ENCODE data around the gene ACTC1.

The ACTC1 gene

DNA sequence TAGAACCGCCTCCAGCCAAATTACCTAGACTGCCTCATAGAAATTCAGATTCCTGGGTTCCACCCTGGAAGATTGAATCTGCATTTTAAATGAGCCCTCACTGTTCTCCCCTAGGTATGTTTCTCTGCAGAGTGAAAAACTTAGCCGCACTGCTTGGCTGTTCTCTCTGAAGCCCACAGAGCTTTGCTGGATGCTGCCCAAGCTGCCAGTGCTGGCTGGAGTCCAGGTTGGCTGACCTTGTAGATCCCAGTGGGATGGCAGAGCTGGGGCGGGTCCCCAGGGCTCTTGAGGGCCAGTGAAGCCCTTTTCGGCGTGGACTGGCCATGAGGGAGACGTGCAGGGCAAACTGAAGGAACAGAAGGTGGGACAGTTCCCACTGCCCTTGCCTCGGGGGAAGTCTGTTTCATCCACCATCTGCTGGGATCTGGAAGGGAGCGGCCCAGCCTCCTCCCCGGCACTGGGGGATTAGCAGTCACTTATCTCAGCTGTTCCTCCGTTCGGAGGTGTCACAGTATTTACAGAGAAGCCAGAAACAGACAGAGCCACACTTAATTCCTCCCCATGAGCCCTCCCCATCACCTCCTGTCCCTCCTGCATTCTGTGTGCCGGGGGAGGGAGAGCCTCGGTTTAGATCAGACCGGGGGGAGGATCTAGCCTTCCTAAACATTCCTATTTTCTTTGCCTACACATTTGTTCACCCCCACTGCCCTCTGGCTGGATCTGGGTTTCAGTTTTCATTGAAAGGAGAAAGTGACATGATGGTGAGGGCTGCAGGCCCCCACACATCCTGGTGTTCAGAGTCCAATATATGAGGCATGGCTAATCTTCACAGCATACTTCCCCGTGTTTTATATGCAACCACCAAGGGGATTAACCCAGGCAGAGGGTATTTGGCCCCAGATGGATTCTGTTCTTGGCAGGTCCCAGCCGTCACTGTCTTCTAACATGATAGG is 4.1 kb upstream of the ACTC1 start:
- DNase-seq, result no peak

- no peak for DNase-seq
Observed at GRCh38 chr15:34796847-34797435, 1.6 kb upstream of the ACTC1 start.

DNA sequence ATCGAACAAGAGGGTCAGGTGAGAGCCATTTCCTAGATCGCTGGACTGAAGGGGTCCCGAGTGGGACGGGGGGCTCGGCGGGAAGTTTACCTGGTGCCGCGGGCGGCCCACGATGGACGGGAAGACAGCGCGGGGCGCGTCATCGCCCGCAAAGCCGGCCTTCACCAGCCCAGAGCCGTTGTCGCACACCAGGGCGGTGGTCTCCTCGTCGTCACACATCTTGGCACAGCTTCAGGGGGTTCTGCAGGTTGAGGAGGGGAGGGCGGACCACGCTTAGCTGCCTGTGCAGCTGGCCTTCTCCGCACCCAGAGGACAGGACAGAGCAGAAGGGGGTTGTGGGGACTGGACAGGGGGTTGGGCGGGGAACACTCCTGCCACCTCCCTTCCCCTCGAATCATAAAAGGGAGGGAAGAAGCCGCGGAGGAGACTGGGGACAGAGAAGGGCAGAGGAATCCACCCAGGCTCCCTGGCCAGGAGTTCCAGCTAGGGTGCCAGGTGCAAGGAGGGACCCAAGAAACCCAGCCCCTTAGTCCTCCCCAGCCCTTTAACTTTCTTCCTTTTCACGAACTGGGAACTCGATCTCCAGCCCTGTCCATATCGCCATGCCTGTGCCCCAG is 651 bp downstream of the ACTC1 start:
- DNase-seq, result no peak

DNA sequence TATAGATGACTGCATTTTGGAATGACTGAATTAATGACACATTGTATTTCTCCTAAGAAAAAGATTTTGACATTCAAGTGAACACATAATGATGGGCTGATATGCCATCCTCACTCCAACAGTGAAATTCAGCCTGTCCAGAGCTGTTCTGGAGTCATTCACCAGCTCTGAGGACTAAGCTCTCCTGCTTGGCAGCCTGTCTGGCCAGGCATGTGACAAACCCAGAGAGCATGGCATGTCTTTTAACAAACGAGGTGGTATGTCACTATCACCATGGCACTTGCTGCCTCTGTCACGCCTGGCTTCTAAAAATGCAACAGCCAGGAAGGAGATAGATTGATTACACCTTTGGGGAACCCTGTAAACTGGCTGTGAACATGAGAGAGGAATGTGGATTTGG is 1.4 kb downstream of the ACTC1 start:
- no peak for DNase-seq

DNA sequence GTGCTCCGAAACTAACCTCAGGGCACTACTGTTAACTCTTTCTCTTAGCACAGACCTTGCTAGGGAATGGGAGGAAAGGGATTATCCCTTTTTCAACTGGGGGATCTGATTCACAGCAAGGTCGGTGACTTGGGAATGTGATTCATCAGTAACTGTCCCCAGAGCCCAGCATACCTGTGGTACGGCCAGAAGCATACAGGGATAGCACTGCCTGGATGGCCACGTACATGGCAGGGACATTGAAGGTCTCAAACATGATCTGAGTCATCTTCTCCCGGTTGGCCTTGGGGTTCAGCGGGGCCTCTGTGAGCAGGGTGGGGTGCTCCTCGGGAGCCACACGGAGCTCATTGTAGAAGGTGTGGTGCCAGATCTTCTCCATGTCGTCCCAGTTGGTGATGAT is 2.3 kb downstream of the ACTC1 start:
- no peak for DNase-seq

DNA sequence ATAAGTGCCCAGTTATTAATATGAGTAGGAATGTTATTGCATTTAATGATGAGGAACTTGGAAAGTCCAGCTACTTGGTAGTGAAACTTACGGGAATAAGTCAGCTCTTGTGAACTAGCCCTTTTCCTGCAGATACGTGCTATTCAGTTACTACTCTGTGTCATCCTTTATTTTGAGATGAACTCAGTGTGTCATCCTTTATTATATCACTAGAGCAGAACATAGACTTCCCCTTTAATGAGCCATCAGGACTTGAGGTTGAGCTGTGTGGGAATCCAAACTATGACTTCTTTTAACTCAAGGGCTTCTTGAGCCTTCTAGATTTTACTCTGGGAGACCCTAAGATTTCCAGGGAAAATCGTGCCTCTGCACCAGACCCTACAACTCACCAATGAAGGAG is 3.6 kb downstream of the ACTC1 start:
- no peak for DNase-seq

DNA sequence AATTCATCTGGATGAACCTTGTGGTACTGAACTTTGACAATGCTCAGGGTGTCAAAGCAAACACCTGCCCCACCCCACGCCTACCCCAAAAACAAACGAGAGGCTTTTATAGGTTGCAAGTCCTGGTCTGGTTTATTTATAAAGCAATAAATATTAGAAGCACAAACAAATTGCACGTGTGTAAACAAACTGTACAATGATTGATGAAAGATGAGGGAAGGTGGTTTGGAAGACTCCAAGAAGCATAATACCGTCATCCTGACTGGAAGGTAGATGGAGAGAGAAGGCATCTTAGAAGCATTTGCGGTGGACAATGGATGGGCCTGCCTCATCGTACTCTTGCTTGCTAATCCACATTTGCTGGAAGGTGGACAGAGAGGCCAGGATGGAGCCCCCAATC is 5.2 kb downstream of the ACTC1 start:
- no peak for DNase-seq

DNA sequence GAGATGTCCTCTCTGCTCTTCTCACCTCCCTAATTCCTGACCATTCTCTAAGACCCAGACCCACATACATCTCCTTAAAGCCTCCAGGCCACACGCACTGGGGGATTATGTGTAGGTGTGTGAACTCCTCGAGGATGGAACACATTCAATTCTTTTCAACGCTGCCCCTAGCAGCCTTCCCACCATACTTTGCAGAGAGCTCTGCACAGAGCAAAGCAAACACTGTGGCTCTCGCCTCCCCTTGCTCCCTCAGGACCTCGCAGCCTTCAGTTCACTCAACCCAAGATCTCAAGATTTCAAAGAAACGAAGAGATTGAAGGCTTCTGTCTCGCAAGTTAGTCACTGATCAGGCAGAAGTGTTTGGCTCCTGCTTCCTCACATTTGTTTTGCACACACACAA is 6.0 kb downstream of the ACTC1 start:
- DNase-seq, result no peak

- no peak for DNase-seq
Observed at GRCh38 chr15:34786206-34786605, 9.1 kb downstream of the ACTC1 start.

- DNase-seq, result no peak
Observed at GRCh38 chr15:34783991-34784390, 11.4 kb downstream of the ACTC1 start.

GRCh38 chr15:34783431-34783830 is 11.9 kb downstream of the ACTC1 start:
- no peak for DNase-seq

DNA sequence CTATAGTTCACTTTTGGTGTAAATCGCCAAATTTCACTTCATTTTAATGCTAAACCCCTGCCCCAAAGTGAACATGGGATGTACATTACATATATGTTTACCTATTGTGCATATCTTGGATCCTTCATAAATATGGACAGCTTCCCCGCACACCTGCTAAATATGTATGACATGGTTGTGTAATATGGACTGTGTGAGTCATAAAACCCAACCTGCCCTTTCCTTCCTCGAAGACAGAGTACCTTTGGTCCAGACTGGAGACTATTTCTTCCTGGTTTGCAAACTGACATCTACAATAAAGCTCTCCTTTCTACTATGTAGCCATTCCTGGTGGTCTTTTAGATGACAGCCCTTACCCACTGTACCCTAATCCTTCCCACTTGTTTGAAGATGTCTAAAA is 12.4 kb downstream of the ACTC1 start:
- DNase-seq, result no peak

- DNase-seq, result no peak
Observed at GRCh38 chr15:34780725-34781124, 14.6 kb downstream of the ACTC1 start.

DNA sequence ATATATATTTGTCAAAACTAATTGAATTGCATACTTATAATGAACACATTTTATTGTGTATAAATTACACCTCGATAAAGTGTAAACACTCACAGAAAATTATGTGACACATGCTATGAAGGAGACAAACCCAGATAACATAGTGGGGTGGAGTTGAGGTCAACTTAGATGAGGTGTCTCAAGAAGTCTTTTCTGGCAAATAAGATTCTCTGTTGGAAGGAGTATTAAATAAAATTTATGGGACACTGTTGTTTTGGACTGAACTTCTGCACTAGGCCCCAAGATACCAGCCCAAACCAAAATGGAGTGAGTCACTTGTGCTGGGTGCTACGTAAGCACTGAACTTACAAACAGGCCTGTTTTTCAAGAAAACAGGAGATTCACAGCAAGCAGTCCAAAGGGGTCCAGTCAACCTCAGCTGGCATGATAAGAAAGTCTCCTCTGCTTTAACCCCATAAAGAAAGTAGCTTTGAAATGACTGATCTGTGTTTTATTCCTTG is 18.7 kb downstream of the ACTC1 start:
- no peak for DNase-seq

DNA sequence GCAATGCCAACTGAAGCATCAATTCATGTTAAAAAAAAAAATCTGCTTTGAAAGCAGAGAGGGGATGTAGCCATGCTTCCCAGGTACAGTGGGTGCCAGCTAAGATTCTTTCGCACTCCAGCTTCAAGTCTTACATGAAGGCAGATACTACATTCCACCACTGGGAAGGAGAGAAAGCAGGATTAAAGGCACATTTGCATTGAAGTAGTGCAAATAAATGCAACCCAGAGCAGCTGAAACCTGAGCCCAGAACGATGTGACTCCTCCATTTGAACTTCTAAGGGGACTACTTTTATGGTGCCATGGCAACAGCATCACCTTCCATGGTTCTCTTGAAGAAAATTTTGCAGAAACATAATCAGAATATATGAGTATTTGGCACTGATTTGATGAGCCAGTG is 21.4 kb downstream of the ACTC1 start:
- DNase-seq, result no peak

- DNase-seq, result no peak
Observed at GRCh38 chr15:34773013-34773412, 22.3 kb downstream of the ACTC1 start.

DNA sequence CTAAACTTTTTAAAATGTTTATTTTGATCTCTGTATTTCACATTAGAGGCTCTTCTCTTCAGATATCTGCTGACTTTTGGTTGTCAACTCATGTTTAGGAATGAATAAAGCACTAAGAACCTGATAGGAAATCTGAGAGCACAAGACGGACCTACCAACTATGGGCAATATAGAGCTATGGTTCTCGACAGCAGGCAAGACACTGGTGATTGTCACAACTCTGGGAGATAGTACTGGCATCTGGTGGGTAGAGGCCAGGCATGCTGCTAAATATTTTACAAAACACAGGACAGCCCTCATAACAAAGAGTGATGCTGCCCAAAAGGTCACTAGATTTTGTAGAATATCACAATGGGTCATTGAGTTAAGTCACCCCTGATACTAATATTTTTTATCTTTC is 23.0 kb downstream of the ACTC1 start:
- no peak for DNase-seq

DNA sequence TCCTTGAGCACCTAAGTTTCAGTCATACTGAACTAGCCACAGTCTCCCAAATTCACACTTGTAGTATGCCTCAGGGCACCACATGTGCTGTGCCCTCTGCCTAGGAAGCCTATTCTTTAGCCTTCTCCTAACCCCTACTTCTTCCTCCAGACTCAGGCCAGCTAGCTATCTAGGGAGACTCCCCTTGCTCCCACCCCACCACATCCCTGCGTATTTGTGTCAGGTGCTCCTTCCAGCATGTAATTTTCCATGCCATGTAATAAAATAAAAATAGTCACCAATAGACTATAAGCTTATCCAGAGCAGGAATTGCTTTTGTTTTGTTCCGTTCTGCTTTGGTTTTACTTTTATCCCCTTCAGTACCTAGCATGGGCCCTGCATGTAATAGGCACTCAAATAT is 25.6 kb downstream of the ACTC1 start:
- DNase-seq, result no peak

DNA sequence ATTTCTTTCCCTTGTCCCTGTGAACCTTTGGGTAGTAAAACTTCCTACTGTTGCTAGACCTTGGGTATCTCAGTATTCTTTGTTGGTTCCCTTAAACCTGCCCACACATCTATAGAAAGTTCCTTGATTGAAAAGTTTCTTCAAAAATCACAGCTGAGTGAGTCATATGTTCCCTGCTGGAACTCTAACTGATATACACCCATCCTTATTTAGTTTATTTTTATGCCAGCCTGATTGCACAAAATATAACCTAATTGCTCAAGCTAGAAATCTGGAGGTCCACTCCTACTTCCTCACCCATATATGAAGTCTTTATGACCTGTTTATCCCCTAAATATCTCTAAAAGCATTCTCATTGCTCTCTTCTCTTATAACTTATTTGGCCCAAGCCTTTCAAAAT is 26.8 kb downstream of the ACTC1 start:
- no peak for DNase-seq

DNA sequence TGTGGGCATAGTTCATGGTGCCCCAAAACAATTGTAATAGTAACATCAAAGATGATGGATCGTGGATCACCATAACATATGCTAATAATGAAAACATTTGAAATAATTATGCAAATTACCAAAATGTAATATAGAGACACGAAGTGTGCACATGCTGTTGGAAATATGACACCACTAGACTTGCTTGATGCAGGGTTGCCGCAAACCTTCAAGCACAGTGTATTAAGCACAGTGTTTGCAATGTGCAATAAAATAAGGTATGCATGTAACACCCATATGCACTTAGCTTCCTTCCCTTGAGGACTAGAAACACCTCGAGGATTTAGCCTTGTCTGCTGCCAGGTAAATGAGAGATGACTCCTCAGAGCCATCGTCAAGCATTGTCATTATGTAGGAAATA is 29.6 kb downstream of the ACTC1 start:
- DNase-seq, result no peak

DNA sequence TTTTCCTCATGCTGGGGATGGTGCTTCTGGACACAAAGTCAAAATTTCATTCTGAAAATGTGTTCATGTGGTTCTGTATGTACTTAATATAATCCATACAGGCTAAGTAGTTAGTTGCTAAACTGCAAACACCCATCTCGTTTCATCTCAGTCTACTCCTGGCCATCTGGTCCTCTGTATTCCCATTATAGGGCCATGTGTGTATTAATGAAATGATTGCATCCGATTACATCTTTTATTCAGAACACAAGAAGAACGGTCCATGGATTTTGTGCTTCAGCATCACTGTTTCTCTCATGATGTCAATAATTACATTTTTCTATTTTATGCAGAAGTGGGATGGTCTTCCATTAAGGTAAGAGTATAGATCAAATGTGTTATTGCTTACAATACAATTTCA is 34.4 kb downstream of the ACTC1 start:
- DNase-seq, result no peak

GRCh38 chr15:34759992-34760391 is 35.4 kb downstream of the ACTC1 start:
- DNase-seq, result no peak

DNA sequence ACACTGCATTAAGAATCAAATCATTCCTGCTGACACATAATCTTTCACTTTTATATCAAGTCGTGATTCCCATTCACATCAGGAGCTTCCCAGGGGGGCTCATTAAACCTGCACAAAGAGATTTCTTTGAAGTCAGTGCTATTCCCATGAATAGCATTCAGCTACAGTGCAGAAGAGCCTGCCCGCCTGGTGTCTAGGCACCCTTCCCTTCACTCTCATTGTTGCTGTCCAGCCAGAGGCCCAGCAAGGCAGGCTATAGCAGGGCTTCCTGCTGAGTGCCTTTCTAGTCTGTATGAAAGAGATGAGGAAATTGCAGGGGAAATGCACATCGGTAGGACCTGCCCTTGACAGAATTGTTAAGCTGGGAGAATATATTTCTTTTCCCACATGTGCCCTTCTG is 36.0 kb downstream of the ACTC1 start:
- DNase-seq, result no peak

DNA sequence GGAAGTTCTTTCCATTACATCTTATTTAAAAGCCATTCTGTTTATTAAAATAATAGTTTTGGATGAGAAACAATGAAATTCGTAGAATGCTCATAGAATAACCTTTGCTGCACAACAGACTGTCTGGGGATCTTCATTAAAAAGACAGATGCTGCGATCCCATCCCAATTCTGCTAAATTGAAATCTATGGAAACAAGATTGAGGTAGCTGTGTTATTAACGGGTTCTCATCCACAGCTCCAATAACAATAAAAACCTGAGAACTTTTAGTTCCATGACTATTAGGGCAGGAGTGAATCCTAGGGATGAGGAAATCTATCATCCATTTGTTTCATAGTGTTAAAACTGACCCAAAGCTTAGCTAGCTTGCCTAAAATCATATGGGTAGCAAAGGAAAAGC is 38.1 kb downstream of the ACTC1 start:
- DNase-seq, result no peak

Data from SIG-M5 (cell line).